Fibroblast of the aortic adventitia (primary cell): ENCODE data around the gene HIPK3. TPM values are rescaled to one million over a fixed set of nuclear protein-coding genes. Genes with fewer than 3 reads are reported as not detected.

Experiments
- DNase-seq: peaks from one replicate; pipeline ENCODE4 v3.0.0-alpha.2; 2010; ENCODE audit warnings: low read depth
- H3K4me3 ChIP-seq: 2 replicates; pipeline ENCODE4 v1.5.1; 2011; ENCODE audit warnings: low read depth, mild to moderate bottlenecking, control low read depth, low read length, moderate library complexity
- CTCF ChIP-seq: IDR thresholded peaks from 2 replicates; pipeline ENCODE4 v1.5.1; 2011; ENCODE audit warnings: mild to moderate bottlenecking, low read length, control low read depth, inconsistent platforms; ENCODE audit not compliant: insufficient read depth
- total RNA-seq: library from RNA; depleted of rRNA; stranded (reverse); fragments of >200 nt; gene quantifications from 2 replicates; pipeline ENCODE4 v1.2.3, GENCODE V29; 2012; ENCODE audit warnings: low replicate concordance

HIPK3 gene
- total RNA-seq, 1 donor = 164 TPM

- no peak for DNase-seq
- peak overlapping the region; percentile 68 for H3K4me3 ChIP-seq
- no peak for TF ChIP-seq CTCF
These were observed 118.1 kb downstream of the HIPK3 start for GRCh38 chr11:33375236-33375635.

- H3K4me3 ChIP-seq = peak within 1 kb of the TSS; percentile 68
- TF ChIP-seq CTCF = no peak
- peak; percentile 40 for DNase-seq
These were observed 118.6 kb downstream of the HIPK3 start, which contains the start of gene KIAA1549L for GRCh38 chr11:33375688-33376311. KIAA1549L (plus strand) TSS chr11:33376108.

- peak; percentile 27 for DNase-seq
- peak overlapping the region; percentile 68 for H3K4me3 ChIP-seq
- TF ChIP-seq CTCF = no peak
These were observed 119.4 kb downstream of the HIPK3 start for GRCh38 chr11:33376331-33377310.

- TF ChIP-seq CTCF = no peak
- peak overlapping the region; percentile 68 for H3K4me3 ChIP-seq
- peak; percentile 84 for DNase-seq
These were observed 120.5 kb downstream of the HIPK3 start for GRCh38 chr11:33377412-33378370.

- TF ChIP-seq CTCF = no peak
- H3K4me3 ChIP-seq = no peak overlapping the region
- no peak for DNase-seq
These were observed 122.8 kb downstream of the HIPK3 start for GRCh38 chr11:33379947-33380346.
